Sigmoid colon (tissue), 7 donors: ENCODE results near the gene MAST2. TPM values are rescaled to one million over a fixed set of nuclear protein-coding genes. Genes with fewer than 3 reads are reported as not detected.

ENCODE experiments used
- DNase-seq: peaks from one replicate; pipeline ENCODE4 v3.0.0-alpha.2; 2019
- H3K27ac ChIP-seq, 4 donors: fragments of 200-600 bp; sonication (generic); one replicate each; pipeline ENCODE4 v1.5.1; 2016 to 2019; ENCODE audit warnings: mild to moderate bottlenecking in 1 of 4
- H3K27me3 ChIP-seq, 3 donors: fragments of 200-600 bp; sonication (generic); one replicate each; pipeline ENCODE4 v1.5.1; 2019; ENCODE audit warnings: mild to moderate bottlenecking in 1 of 3
- H3K36me3 ChIP-seq, 4 donors: fragments of 200-600 bp; sonication (generic); one replicate each; pipeline ENCODE4 v1.5.1; 2016 to 2019
- H3K4me1 ChIP-seq, 4 donors: fragments of 200-600 bp; sonication (generic); one replicate each; pipeline ENCODE4 v1.5.1; 2017 to 2019
- H3K4me3 ChIP-seq, 4 donors: fragments of 200-600 bp; sonication (generic); one replicate each; pipeline ENCODE4 v1.5.1; 2017 to 2019; ENCODE audit warnings: mild to moderate bottlenecking in 2 of 4, moderate library complexity in 1 of 4
- H3K9me3 ChIP-seq, 4 donors: fragments of 200-600 bp in 3 of 4; sonication (generic) in 3 of 4; one replicate each; pipeline versions ENCODE4 v1.5.1 to v1.6.1; 2013 to 2019
- CTCF ChIP-seq, 4 experiments: fragments of 450-650 bp in 3 of 4; fragments of 200-600 bp in 1 of 4; IDR thresholded peaks; one replicate each; pipeline ENCODE4 v1.5.1; 2016 to 2019; ENCODE audit warnings: antibody characterized with exemption in 4 of 4, mild to moderate bottlenecking in 3 of 4, moderate library complexity in 2 of 4
- EP300 ChIP-seq, 4 donors: sonication (generic); formaldehyde crosslinking; IDR thresholded peaks; one replicate each; pipeline ENCODE4 v1.6.1; 2017; ENCODE audit warnings: antibody characterized with exemption in 4 of 4
- POLR2A ChIP-seq, 2 donors: fragments of 450-650 bp; IDR thresholded peaks; one replicate each; pipeline ENCODE4 v1.6.1; 2016; ENCODE audit warnings: antibody characterized with exemption in 2 of 2, mild to moderate bottlenecking in 2 of 2, moderate library complexity in 2 of 2
- POLR2AphosphoS5 ChIP-seq, 4 donors: sonication (generic); formaldehyde crosslinking; IDR thresholded peaks; one replicate each; pipeline ENCODE4 v1.6.1; 2017; ENCODE audit warnings: antibody characterized with exemption in 4 of 4
- WGBS, 2 donors: extraction: QIAGEN DNeasy Blood & Tissue Kit; methylation state at CpG; one replicate each; pipeline ENCODE4 v1.1.7; 2013; 5-methylcytosine and 5-hydroxymethylcytosine counted together
- intact Hi-C: fragments of 100-400 bp; cut with DNase I; formaldehyde crosslinking; loops from one replicate; pipeline ENCODE4 v1.15.1; 2023
- polyA plus RNA-seq, 3 donors: library from polyadenylated mRNA; stranded (reverse); fragments of 200-250 nt; gene quantifications; one replicate each; pipeline ENCODE4 v1.2.3, GENCODE V29; 2013
- total RNA-seq, 4 donors: library from RNA; depleted of rRNA; stranded (reverse); fragments of >200 nt; gene quantifications; one replicate each; pipeline ENCODE4 v1.1.0, GENCODE V29; 2016
- donor health status: healthy with polysubstance abuse.
- donor health status: Bipolar disorder and iron deficiency.
- donor health status: healthy.

The MAST2 gene
- total and polyA plus RNA-seq, 7 donors, result 19.3 to 54.0 (median 32.0) TPM

- no peaks in the 10 kb centered on the region for H3K27me3 ChIP-seq
Observed at GRCh38 chr1:45767035-45767434, 36.4 kb upstream of the MAST2 start.

DNA sequence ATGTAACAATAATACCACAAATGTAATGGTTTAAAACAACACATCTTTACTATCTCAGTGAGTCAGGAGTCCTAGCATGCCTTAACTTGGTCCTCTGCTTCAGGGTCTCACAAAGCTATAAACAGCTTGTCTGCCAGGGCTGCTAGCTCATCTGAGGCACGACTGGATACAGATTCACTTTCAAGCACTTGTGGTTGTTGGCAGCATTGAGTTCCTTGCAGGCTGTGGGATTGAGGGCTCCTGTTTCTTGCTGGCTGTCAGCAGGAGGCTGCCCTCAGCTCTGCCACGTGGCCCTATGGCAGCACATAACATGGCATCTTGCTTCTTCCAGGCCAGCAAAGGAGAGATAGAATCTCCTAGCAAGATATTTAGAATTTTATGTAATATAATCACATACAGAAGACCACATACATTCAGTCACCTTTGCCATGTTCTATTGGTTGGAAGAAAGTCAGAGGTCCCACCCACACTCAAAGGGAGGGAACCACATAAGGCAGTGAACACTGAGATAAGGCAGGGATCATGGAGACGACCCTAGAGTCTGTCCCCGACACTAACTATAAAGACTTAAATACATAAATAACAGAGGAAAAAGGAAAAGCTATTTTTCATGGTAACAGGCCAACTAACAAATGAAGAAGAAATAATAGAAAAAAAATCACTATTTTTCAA is 34.0 kb upstream of the MAST2 start:
- Histone ChIP-seq H3K27me3 (no peaks in the 10 kb centered on the region), H3K9me3 (no peaks in the 10 kb centered on the region), H3K4me1 (peaks cover 0 to 4% (median 2%) of the 10 kb centered on the region in 4 donors), H3K27ac (no peak overlapping the region), H3K4me3 (no peak overlapping the region), H3K36me3 (no peaks in the 10 kb centered on the region)
- TF ChIP-seq POLR2AphosphoS5 (IDR thresholded peaks at IDR 0.05) (no peak), POLR2A (IDR thresholded peaks at IDR 0.05) (no peak), CTCF (IDR thresholded peaks at IDR 0.05) (no peak), EP300 (IDR thresholded peaks at IDR 0.05) (no peak)
- DNase-seq, result no peak
- intact Hi-C loops, result no loop called here
- 72 to 77% methylated on average over 4 of the region's 4 CpGs for WGBS, 2 donors

More at GRCh38 chr1:45767035-45767434, 36.4 kb upstream of the MAST2 start:
- no peaks in the 10 kb centered on the region for H3K36me3 ChIP-seq
- no peak for DNase-seq
- peaks cover 0 to 4% (median 2%) of the 10 kb centered on the region in 4 donors for H3K4me1 ChIP-seq
- WGBS, 2 donors, result 77 to 78% methylated on average over 6 of the region's 6 CpGs
- intact Hi-C loops, result no loop called here
- H3K4me3 ChIP-seq, result no peak overlapping the region
- no peak overlapping the region for H3K27ac ChIP-seq
- H3K9me3 ChIP-seq, result no peaks in the 10 kb centered on the region
- TF ChIP-seq EP300 (IDR thresholded peaks at IDR 0.05), result no peak
- TF ChIP-seq POLR2AphosphoS5 (IDR thresholded peaks at IDR 0.05), result no peak
- no peak for TF ChIP-seq POLR2A (IDR thresholded peaks at IDR 0.05)
- TF ChIP-seq CTCF (IDR thresholded peaks at IDR 0.05), result no peak

DNA sequence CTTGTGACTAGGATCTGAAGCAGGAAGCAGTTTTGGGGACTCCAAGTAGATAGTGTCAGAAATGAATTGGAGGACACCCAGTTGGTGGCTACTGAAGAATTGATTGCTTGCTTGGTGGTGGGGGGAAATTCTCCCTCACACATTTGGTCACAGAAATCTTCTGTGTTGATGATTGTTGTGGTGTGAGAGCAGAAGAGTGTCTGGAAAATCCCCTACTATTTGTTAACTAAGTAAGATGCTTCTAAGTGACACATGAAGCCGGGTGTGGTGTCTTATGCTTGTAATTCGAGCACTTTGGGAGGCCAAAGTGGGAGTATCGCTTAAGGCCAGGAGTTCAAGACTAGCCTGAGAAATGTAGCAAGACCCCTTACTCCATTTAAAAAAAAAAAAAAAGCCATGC is 30.4 kb upstream of the MAST2 start:
- 79 to 85% methylated on average over 3 of the region's 3 CpGs for WGBS, 2 donors
- intact Hi-C loops, result no loop called here

DNA sequence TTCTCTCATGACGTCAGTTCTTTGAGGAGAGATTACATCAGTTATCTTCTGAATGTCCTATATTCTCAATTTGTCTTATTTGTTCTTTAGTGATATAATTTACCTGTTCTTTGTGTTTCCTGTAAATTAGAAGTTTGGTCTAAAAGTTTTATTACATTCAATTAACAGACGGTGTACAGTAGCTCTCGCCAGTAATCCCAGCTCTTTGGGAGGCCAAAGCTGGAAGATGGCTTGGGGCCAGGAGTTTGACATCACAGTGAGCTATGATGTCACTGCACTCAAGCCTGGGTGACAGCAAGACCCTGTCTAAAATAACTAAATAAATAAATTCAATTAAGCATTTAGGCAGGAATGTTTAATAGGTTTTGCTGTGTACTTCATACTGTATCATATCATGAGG is 27.6 kb upstream of the MAST2 start:
- WGBS, 2 donors, result 52 to 72% methylated on average over 3 of the region's 3 CpGs
- H3K4me3 ChIP-seq, result no peak overlapping the region
- no peaks in the 10 kb centered on the region for H3K9me3 ChIP-seq
- H3K36me3 ChIP-seq, result no peaks in the 10 kb centered on the region
- no peaks in the 10 kb centered on the region for H3K27me3 ChIP-seq
- DNase-seq, result no peak
- intact Hi-C loops, result no loop called here
- no peak overlapping the region for H3K27ac ChIP-seq
- no peaks in the 10 kb centered on the region for H3K4me1 ChIP-seq
- TF ChIP-seq EP300 (IDR thresholded peaks at IDR 0.05), result no peak
- TF ChIP-seq POLR2AphosphoS5 (IDR thresholded peaks at IDR 0.05), result no peak
- TF ChIP-seq POLR2A (IDR thresholded peaks at IDR 0.05), result no peak
- no peak for TF ChIP-seq CTCF (IDR thresholded peaks at IDR 0.05)

More for the DNA sequence above, 30.4 kb upstream of the MAST2 start:
- no peaks in the 10 kb centered on the region for H3K27me3 ChIP-seq
- no peaks in the 10 kb centered on the region for H3K36me3 ChIP-seq
- H3K4me3 ChIP-seq, result no peak overlapping the region
- H3K4me1 ChIP-seq, result peaks cover 0 to 4% (median 2%) of the 10 kb centered on the region in 4 donors
- DNase-seq, result no peak
- H3K9me3 ChIP-seq, result no peaks in the 10 kb centered on the region
- TF ChIP-seq CTCF (IDR thresholded peaks at IDR 0.05) (no peak), POLR2AphosphoS5 (IDR thresholded peaks at IDR 0.05) (no peak), EP300 (IDR thresholded peaks at IDR 0.05) (no peak), POLR2A (IDR thresholded peaks at IDR 0.05) (no peak)
- no peak overlapping the region for H3K27ac ChIP-seq

DNA sequence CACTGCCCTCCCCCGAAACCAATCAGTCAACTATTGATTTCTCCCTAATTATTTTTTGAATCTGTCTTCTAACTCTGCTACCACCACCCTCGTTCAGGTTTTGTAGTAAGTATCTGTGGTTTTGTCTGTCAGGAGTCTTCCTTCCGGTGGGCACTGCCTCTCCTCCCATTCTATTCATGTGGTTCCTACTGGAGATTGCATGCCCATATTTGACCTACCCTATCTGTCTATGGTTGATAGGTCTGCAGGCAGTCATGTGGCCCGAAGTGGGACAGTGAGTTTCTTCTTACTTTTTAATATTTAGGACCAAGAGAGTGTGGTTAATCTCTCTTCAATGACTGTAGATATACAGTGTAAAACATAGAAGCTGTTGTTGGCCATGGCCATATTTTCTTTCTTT is 17.8 kb upstream of the MAST2 start:
- 62 to 80% methylated on average over 4 of the region's 4 CpGs for WGBS, 2 donors
- DNase-seq, result no peak
- Histone ChIP-seq H3K9me3 (no peaks in the 10 kb centered on the region), H3K27me3 (no peaks in the 10 kb centered on the region), H3K4me3 (no peak overlapping the region), H3K27ac (no peak overlapping the region), H3K36me3 (no peaks in the 10 kb centered on the region), H3K4me1 (no peaks in the 10 kb centered on the region)
- intact Hi-C loops, result no loop called here
- no peak for TF ChIP-seq POLR2A (IDR thresholded peaks at IDR 0.05)
- TF ChIP-seq CTCF (IDR thresholded peaks at IDR 0.05), result no peak
- no peak for TF ChIP-seq POLR2AphosphoS5 (IDR thresholded peaks at IDR 0.05)
- no peak for TF ChIP-seq EP300 (IDR thresholded peaks at IDR 0.05)
